Hippocampal formation (tissue), 2 donors: ENCODE measurements around the gene SOX2.

Experiments
- DNase-seq, 2 donors: peaks; one replicate each; lab custom pipeline; 2025; lab: John Stamatoyannopoulos, UW

The SOX2 gene

GRCh38 chr3:181722766-181723425 lies 11.2 kb downstream of the SOX2 start:
- peak in 1 of 2 donors; percentile 46 for DNase-seq

- peak in 1 of 2 donors; percentile 34 for DNase-seq
These were observed 12.0 kb downstream of the SOX2 start for GRCh38 chr3:181723625-181724191.

GRCh38 chr3:181724192-181724965 lies 12.7 kb downstream of the SOX2 start:
- DNase-seq, result no peak

- no peak for DNase-seq
These were observed 13.5 kb downstream of the SOX2 start for GRCh38 chr3:181725131-181725731.

GRCh38 chr3:181725830-181726229 lies 14.1 kb downstream of the SOX2 start:
- peak in 1 of 2 donors; percentile 83 for DNase-seq

- DNase-seq, result peak in 1 of 2 donors; percentile 63
These were observed 14.9 kb downstream of the SOX2 start for GRCh38 chr3:181726351-181727330.

GRCh38 chr3:181727341-181728032 lies 15.8 kb downstream of the SOX2 start:
- DNase-seq, result no peak

DNA sequence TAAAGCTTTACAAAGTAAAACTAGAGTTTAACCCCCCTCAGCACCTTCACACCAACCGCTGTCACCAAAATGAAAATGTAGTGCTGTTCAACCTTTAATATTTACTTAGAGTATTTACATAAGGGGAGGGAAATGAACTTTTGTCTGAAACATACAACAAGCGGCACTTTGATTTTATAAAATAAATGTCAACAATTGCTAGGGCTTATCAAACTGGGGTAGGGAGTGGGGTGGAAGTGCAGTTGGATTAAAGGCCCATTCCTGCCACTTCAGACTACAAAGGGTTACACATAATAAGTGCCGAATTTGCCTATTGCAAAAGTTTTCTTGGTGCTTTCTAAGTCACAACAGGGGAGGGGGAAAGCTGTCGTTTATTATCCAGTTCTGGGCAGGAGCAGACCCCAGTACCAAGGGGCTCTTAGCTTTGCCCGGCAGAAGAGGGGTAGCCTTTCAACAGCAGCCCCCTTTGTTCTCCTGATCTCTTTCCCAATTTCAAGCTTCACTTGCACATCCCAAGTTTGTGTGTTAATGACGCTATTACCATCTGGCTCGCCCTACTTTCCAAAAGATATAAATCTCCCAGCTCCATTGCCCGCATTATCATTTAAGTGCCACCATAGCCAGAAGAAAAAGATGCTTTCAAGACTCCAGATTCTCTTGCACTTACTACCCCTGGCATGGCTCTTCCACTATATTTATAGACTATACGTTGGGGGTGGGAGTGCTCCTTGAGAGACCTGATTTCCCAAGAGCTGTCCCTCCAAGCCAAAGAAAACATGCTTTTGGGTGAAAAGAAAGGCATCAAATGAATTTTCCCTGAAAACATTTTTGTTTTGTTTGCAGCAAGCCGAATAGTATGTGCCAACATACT lies 17.0 kb downstream of the SOX2 start:
- DNase-seq, result no peak

DNA sequence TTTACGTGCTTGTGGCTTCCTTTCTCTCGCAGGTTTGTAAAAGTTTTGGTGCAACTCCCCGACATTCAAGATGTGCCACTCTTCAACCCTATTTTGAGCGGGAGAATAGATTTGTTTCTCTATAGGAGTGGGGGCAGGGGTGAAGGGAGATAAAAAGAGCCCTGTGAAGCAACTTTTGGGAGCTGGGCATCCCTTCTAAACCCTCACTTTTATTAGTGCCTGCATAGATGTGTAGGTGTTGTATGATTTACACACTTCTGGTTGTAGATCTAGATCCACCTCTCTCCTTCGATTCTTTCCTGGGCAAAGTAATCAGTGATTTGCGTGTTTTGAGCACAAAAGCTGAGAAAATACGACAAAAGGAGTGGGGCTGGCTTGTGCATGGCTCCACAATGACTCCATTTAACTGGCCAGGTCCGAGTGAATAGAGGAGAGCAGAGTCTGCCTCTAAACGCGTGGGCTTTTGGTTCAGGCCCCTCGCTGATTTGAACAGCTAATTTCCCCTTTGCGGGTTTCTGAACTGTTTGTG lies 17.7 kb downstream of the SOX2 start:
- no peak for DNase-seq

DNA sequence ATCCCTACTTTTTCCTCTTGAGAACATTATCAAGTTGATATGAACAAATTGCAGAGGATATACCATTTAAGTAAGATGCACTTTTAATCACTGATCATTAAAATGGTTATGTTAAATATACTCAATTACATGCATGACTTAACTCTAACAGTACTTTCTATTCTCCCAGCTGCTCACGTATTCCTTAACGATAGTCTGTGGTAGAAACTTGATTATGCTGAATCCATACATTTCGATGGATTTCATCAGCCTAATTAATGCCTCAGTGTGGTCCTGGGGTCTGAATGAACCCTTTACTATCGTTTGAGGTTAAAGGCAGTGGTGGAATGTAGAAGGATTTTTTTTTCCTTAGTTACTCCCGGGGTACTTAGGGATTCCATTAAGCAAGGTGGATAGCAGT lies 18.6 kb downstream of the SOX2 start:
- DNase-seq, result no peak

GRCh38 chr3:181730934-181731333 lies 19.2 kb downstream of the SOX2 start:
- DNase-seq, result no peak

DNA sequence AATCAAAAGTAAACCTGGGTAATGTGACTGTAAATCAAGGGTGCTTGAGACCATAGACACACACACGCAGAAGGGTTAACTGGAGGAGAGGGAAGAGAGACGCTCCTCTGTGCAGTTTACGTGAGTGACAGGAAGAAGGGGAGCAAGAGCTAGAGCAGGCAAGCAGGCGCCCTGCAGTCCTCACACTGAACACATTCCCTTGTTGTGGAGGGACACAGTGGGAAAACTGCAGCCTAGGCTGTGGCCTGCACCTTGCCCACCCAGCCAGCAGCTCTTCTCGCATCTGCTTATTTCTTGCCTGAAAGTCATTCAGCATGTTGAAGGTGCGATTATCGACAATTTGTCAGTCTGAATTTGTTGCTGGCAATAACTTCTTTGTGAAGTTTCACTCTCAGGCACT lies 24.2 kb downstream of the SOX2 start:
- DNase-seq, result no peak

GRCh38 chr3:181738551-181738950 lies 26.8 kb downstream of the SOX2 start:
- DNase-seq, result no peak

GRCh38 chr3:181739628-181740027 lies 27.9 kb downstream of the SOX2 start:
- no peak for DNase-seq

- DNase-seq, result no peak
These were observed 29.7 kb downstream of the SOX2 start for GRCh38 chr3:181741417-181741816.

GRCh38 chr3:181752202-181752671 lies 40.5 kb downstream of the SOX2 start:
- DNase-seq, result peak; percentile 52 to 87

DNA sequence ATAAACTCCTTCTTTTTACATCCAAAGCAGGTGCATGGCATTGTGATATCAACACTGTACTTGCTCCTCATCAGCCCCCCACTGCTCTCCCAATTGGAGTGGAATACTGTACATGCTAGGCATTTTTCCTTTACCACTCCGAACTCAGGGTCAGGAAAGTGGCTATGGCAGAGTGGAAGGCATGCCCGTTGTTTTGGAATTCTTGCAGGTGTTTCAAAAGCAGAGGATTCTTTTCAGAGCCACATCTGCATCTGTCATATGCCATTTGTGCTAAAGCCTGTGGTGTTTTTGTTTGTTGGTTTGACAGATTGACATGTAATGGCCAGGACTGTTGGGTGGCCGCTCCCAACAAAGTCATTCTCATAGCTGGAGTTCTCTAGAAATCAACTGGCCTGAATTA lies 41.7 kb downstream of the SOX2 start:
- no peak for DNase-seq

GRCh38 chr3:181755959-181756358 lies 44.2 kb downstream of the SOX2 start:
- no peak for DNase-seq

DNA sequence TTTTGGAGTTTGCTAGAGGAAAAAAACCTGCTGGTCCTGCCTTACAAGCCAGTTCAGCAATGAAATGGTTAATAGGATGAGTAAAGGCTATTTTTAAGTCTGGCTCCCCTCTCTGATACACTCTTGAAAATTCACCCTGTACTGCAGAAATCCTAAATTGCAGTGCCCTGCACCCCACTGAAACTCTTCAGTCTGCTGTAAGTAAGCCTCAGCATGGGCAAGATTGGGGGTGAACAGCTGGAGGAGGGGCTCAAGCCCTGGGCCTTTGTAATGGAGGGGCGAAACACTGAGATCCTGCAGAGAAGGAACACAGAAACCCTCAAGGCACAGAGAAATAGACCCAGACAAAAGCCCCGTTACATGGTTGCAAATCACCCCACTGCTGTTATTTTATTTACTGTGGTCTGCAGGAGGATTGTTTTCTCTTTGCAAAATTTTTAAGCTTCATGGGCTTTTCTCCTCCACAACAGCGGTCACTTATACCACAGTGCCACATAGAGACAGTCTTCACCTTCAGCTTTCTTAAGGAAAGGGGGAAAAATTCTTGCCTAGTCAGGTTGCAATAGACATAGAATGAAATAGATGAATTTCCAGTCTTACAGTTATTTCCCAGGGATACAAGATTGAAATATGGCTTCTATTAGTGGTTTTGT lies 45.0 kb downstream of the SOX2 start:
- DNase-seq, result no peak
